Raji (cell line): ENCODE results near the gene SLC17A9.

Experiments used
- POLR2A ChIP-seq: IDR thresholded peaks from 2 replicates; pipeline ENCODE4 v1.6.1; 2011; ENCODE audit warnings: low read depth, low read length, control low read depth; ENCODE audit not compliant: insufficient read depth

The SLC17A9 gene

DNA sequence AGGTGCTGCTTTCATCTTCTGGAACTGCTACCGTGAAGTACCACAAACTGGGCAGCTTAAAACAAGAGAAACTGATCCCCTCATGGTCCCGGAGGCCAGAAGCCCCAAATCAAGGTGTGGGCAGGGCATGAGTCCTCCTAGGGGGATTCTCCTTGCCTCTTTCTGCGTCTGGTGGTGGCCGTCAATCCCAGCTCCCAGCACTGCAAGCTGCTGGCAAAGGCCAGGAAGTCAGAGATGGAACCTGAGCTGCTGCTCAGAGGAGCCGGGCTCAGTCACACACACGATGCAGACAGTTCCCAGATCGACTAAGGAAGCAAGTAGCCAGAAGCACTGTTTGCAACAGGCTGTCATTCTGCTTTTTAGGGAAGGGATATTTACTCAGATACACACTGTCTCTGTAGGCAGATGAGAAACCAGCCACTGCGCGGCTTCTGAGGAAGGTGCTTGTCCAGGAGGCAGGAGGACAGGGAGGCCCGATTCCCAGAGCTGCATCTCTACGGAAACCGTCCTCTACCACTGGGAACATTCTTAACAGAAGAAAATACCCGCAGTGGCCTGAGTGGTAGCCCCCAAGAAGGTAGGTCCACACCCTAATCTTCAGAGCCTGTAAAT lies 38.8 kb downstream of the SLC17A9 start:
- no peak for TF ChIP-seq POLR2A

DNA sequence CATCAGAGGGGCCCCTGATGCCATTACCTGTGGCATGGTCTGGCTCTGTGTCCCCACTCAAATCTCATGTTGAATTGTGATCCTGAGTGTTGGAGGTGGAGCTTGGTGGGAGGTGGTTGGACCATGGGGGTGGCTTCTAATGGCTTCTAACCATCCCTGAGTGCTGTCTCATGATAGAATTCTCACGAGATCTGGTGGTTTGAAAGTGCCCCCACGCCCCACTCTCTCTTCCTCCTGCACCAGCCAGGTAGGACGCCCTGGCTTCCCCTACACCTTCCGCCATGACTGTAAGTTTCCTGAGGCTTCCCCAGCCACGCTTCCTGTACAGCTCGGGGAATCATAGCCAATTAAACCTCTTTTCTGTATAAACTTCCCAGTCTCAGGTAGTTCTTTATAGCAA lies 39.4 kb downstream of the SLC17A9 start:
- no peak for TF ChIP-seq POLR2A

GRCh38 chr20:62993856-62994494 lies 41.5 kb downstream of the SLC17A9 start:
- no peak for TF ChIP-seq POLR2A

DNA sequence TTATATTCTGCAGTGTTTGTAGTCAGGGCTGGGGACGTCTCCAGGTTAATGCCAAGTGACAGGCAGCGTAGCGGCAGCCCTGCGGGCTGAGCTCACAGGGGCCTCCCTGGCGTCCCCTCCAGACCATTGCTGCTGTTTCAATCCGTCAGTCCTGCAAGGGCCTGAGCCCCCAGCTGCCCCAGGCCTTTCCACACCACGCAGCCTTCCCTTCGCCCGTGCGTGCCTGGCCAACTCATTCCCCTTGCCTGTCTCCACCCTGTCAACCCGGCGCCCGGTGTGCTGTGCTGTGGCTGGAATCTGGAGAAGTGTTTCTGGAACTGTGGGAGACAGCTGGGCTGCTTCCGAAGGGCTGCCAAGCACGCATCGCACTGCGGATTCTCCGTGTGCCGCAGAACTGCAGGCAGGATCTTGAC lies 42.4 kb downstream of the SLC17A9 start:
- TF ChIP-seq POLR2A = no peak

DNA sequence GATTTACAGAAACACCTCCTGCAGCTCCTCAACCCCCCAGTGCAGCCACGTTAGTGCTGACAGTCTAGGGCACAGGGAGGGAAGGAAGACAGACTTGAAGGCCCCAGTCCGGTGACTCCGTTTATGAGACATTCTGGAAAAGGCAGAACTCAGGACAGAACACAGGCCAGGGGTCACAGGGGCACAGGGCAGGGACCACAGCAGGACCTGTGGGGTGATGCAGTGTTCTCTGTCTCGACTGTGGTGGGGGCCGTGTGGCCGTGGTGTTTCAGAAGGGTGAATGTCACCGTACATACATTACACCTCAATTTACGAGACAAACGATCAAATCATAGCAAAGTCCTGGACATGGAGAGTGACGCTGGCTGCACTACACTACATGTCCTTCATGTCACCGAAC lies 43.0 kb downstream of the SLC17A9 start:
- no peak for TF ChIP-seq POLR2A

DNA sequence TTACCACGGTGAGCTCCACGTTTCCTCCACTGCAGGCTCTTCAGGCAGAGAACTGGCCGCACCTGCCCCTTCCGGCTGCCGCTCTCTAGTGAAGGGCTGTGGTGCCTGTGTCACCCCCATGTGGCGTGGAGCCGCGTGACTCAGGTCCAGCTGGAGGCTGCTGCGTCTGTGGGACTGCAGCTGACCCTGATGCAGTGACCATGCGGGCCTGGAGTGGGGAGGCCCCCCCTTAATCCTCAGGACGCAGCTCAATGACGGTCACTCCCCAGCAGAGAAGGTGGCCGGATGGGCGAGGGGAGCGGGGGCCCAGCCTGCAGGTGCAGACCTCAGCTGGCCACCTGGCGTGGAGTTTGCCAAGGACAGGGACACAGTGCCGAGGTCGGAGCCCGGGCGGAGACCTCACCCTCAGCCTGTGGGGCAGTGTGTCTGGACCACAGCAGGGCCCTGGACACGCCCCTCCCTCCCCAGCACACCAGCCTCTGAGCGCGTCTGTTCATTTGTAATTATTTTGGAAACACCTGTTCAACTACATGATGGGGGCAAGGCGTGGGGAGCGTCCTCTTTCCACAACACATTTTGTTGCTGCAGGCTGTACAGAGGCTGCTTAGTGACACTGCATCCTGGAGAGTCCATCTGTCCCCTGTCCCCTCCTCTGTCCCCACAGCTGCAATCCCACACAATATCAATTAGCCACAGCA lies 43.5 kb downstream of the SLC17A9 start:
- TF ChIP-seq POLR2A = no peak

- TF ChIP-seq POLR2A = no peak
Measured at GRCh38 chr20:62996596-62996982, 44.1 kb downstream of the SLC17A9 start.

GRCh38 chr20:62997417-62998035 lies 45.0 kb downstream of the SLC17A9 start:
- TF ChIP-seq POLR2A = no peak

DNA sequence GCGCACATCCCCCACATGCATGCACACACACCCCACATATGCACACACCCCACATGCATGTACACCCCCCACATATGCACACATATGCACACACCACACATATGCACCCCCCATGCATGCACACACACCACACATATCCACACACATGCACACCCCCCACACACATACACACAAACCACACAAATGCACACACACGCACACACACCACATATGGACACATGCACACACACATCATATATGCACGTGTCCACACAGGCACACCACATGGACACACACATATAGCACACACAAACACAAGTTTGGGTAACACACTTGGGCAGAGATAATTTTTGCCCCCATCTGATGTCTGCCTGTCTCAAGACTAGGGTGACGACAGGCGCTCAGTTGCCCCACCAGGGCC lies 45.9 kb downstream of the SLC17A9 start:
- TF ChIP-seq POLR2A = no peak

- no peak for TF ChIP-seq POLR2A
Measured at GRCh38 chr20:62999580-62999979, 47.1 kb downstream of the SLC17A9 start.

DNA sequence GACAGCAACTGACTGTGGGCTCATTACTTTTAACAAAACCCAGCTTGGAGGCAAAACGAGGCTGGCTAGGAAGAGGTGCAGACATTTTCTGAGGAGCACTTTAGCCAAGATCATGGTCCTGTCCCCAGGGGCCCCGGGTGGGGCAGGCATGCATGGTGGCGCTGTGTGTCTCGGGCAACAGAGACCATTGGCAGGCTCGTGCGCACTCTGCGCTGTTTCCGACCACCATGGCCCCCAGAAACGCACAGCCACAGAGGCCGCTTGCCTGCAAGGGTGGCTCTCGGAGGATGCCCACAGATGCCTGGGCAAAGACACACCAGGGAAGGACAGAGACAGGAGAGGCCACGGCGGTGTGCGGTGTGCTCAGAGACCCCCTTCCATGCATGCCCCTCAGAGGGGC lies 47.5 kb downstream of the SLC17A9 start:
- TF ChIP-seq POLR2A = no peak

DNA sequence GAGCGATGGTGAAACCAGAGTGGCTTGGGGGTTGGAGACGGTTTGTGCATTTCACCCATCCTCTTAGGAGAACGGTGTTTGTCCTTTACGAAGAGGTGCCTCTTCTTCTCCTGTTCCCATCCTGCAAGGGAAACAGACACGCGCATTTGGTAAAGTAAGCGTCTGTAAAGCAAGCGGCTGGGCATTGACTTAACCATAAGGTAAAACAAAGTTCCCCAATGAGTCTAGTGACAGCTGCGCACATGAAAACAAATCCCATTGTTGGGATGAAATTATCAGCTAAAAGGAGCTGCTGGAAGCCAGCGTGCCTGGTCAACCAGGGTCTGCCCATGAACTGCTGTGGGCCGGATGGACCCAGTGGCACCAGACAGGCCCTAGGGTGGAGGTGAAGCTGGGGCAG lies 48.4 kb downstream of the SLC17A9 start:
- TF ChIP-seq POLR2A = no peak

GRCh38 chr20:63002511-63002910 lies 50.0 kb downstream of the SLC17A9 start:
- no peak for TF ChIP-seq POLR2A

DNA sequence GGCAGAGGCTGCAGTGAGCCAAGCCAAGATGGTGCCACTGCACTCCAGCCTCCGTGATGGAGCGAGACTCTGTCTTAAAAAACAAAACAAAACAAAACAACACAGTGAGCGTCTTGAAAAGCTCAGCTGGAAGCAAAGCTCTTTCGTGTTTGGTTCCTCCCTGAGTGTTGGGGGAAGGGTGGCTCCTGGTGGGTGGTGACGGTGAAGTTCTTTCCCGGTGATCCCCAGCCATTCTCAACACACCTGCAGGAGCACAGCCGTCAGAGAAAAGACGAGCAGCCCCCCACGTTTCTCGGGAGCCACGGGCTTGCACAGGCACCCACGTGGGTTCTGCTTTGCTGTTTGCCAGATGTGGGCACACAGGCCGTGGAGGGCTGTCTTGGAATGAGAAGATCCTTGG lies 51.0 kb downstream of the SLC17A9 start:
- TF ChIP-seq POLR2A = no peak

DNA sequence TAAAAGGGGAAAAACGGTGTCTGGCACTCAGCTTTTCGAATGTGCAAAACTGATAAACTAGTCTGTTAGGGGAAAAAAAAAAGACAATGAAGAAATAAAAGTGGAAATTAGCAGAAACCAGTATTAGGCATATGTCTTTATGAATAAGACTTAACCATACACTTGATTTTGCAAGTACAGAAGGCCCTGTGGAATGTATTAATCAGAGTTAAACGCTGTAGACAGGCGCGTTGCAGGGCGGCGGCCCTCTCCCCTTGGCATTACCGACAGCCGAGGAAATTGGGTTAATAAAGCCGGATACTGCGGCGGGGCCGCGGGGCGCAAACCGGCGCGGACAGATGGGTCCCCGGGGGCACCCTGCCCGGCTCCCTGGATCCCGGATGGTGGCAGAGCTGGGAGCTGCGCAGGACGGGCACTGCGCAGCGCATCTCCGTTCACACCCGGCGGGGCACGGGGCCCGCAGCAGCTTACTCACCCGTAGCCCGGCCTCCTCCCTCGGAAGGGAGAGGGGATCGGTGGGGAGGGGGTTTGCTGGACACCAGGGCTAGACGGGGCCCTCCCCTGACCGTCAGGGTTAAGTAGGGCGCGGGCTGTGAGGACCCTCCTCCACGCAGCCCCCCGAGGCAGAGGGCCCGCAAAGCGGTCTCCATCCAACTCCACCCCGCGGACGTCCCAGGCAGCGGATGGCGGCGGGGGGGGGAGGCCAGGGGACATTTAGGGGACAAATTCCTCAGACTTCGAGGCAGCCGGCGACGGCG lies 52.3 kb downstream of the SLC17A9 start:
- TF ChIP-seq POLR2A = no peak

DNA sequence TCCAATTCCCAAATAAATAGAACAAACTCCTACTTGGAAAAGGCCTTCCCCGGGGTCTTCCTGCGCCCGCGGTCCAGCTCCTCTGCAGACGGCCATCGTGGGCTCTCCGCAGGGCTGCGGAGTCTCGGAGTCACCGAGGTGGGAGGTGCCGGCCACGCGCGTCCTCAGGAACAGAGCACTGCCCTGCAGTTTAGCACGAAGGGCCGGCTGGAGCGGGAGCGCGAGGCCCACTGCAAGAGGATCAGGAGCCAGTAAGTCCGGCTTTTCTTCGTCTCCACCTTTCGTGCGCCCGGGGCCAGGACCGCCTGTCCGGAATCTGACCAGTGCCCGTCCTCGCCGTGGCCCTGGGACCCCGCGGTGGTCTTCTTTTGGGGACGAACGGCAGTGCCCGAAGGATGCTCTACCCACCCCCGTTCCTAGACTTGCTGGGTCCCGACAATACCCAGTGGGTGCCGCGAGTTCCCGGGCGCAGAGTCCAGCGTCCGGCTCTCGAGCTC lies 52.9 kb downstream of the SLC17A9 start:
- no peak for TF ChIP-seq POLR2A
